IgD-negative memory B cell (primary cell): ENCODE data around the gene STH. TPM values are rescaled to one million over a fixed set of nuclear protein-coding genes. Genes with fewer than 3 reads are reported as not detected.

ENCODE experiments used
- H3K27ac Mint-ChIP-seq, 3 donors: one replicate each; pipeline ENCODE4 v1.8.0; 2020 to 2022; ENCODE audit warnings: mild to moderate bottlenecking in 3 of 3, mixed read lengths in 3 of 3, moderate library complexity in 1 of 3
- H3K27me3 Mint-ChIP-seq: one replicate; pipeline ENCODE4 v1.8.0; 2021; ENCODE audit warnings: mixed read lengths
- H3K36me3 Mint-ChIP-seq: one replicate; pipeline ENCODE4 v1.8.0; 2020; ENCODE audit warnings: mild to moderate bottlenecking, mixed read lengths
- H3K4me1 Mint-ChIP-seq, 3 donors: one replicate each; pipeline ENCODE4 v1.8.0; 2020 to 2022; ENCODE audit warnings: mixed read lengths in 3 of 3, mild to moderate bottlenecking in 1 of 3
- H3K4me3 Mint-ChIP-seq, 4 donors: one replicate each; pipeline ENCODE4 v1.8.0; 2020 to 2022; ENCODE audit warnings: mild to moderate bottlenecking in 4 of 4, mixed read lengths in 4 of 4, moderate library complexity in 3 of 4
- H3K9me3 Mint-ChIP-seq, 3 donors: one replicate each; pipeline ENCODE4 v1.8.0; 2020 to 2021; ENCODE audit warnings: mixed read lengths in 3 of 3, mild to moderate bottlenecking in 1 of 3
- polyA plus RNA-seq: library from polyadenylated mRNA; unstranded; fragments of 300-500 nt; fragmentation: Illumina TruSeq; gene quantifications from one replicate; pipeline ENCODE4 v1.2.3, GENCODE V29; 2021

The STH gene
- polyA plus RNA-seq, 1 donor from 2014 or later = not detected

- Mint-ChIP-seq H3K27ac (peak overlapping the region; percentile 31 to 64 (median 63)), H3K9me3 (no peaks in the 10 kb centered on the region), H3K36me3 (peaks cover 3% of the 10 kb centered on the region), H3K27me3 (peaks cover 1% of the 10 kb centered on the region), H3K4me3 (peak overlapping the region; percentile 10 to 88 (median 60)), H3K4me1 (peaks cover 14 to 21% (median 16%) of the 10 kb centered on the region in 3 donors)
These were observed 24.0 kb upstream of the STH start for GRCh38 chr17:45974916-45975630.

GRCh38 chr17:45975640-45976295 is 23.3 kb upstream of the STH start:
- H3K27me3 Mint-ChIP-seq = peaks cover 1% of the 10 kb centered on the region
- H3K4me1 Mint-ChIP-seq = peaks cover 14 to 21% (median 16%) of the 10 kb centered on the region in 3 donors
- H3K27ac Mint-ChIP-seq = peak overlapping the region; percentile 23 to 63 (median 31)
- peak overlapping the region; percentile 10 to 88 (median 60) for H3K4me3 Mint-ChIP-seq
- H3K36me3 Mint-ChIP-seq = peaks cover 3% of the 10 kb centered on the region
- H3K9me3 Mint-ChIP-seq = no peaks in the 10 kb centered on the region

- H3K27ac Mint-ChIP-seq = peak overlapping the region in 1 of 3 donors; percentile 23
- peak overlapping the region in 1 of 4 donors; percentile 73 for H3K4me3 Mint-ChIP-seq
- peaks cover 3% of the 10 kb centered on the region for H3K36me3 Mint-ChIP-seq
- H3K4me1 Mint-ChIP-seq = peaks cover 14 to 21% (median 16%) of the 10 kb centered on the region in 3 donors
- no peaks in the 10 kb centered on the region for H3K9me3 Mint-ChIP-seq
- H3K27me3 Mint-ChIP-seq = peaks cover 1% of the 10 kb centered on the region
These were observed 22.7 kb upstream of the STH start for GRCh38 chr17:45976391-45976754.

GRCh38 chr17:45976755-45977505 is 22.1 kb upstream of the STH start:
- no peak overlapping the region for H3K4me3 Mint-ChIP-seq
- peak overlapping the region in 1 of 3 donors; percentile 9 for H3K27ac Mint-ChIP-seq
- H3K27me3 Mint-ChIP-seq = peaks cover 1% of the 10 kb centered on the region
- peaks cover 3% of the 10 kb centered on the region for H3K36me3 Mint-ChIP-seq
- H3K4me1 Mint-ChIP-seq = peaks cover 14 to 21% (median 16%) of the 10 kb centered on the region in 3 donors
- H3K9me3 Mint-ChIP-seq = no peaks in the 10 kb centered on the region

- Mint-ChIP-seq H3K4me1 (peaks cover 14 to 21% (median 16%) of the 10 kb centered on the region in 3 donors), H3K27me3 (peaks cover 1% of the 10 kb centered on the region), H3K4me3 (peak overlapping the region in 1 of 4 donors; percentile 22), H3K27ac (no peak overlapping the region), H3K9me3 (no peaks in the 10 kb centered on the region), H3K36me3 (peaks cover 3% of the 10 kb centered on the region)
These were observed 21.6 kb upstream of the STH start for GRCh38 chr17:45977506-45977824.

- H3K9me3 Mint-ChIP-seq = no peaks in the 10 kb centered on the region
- H3K4me3 Mint-ChIP-seq = no peak overlapping the region
- H3K27ac Mint-ChIP-seq = no peak overlapping the region
- H3K4me1 Mint-ChIP-seq = peaks cover 14 to 21% (median 16%) of the 10 kb centered on the region in 3 donors
- peaks cover 1% of the 10 kb centered on the region for H3K27me3 Mint-ChIP-seq
- H3K36me3 Mint-ChIP-seq = peaks cover 3% of the 10 kb centered on the region
These were observed 20.9 kb upstream of the STH start for GRCh38 chr17:45977976-45978626.

GRCh38 chr17:45979137-45979536 is 19.9 kb upstream of the STH start:
- Mint-ChIP-seq H3K4me3 (no peak overlapping the region), H3K27me3 (peaks cover 1% of the 10 kb centered on the region), H3K36me3 (peaks cover 3% of the 10 kb centered on the region), H3K4me1 (peaks cover 14 to 19% (median 16%) of the 10 kb centered on the region in 3 donors), H3K27ac (no peak overlapping the region), H3K9me3 (no peaks in the 10 kb centered on the region)

- Mint-ChIP-seq H3K36me3 (peaks cover 3% of the 10 kb centered on the region), H3K4me3 (no peak overlapping the region), H3K9me3 (no peaks in the 10 kb centered on the region), H3K4me1 (peaks cover 3 to 5% (median 4%) of the 10 kb centered on the region in 3 donors), H3K27me3 (peaks cover 1% of the 10 kb centered on the region), H3K27ac (no peak overlapping the region)
These were observed 18.2 kb upstream of the STH start for GRCh38 chr17:45980855-45981254.

GRCh38 chr17:45981306-45981705 is 17.7 kb upstream of the STH start:
- H3K27ac Mint-ChIP-seq = no peak overlapping the region
- H3K4me3 Mint-ChIP-seq = no peak overlapping the region
- no peaks in the 10 kb centered on the region for H3K27me3 Mint-ChIP-seq
- H3K36me3 Mint-ChIP-seq = peaks cover 3% of the 10 kb centered on the region
- peaks cover 0 to under 1% (median 0%) of the 10 kb centered on the region in 3 donors for H3K4me1 Mint-ChIP-seq
- H3K9me3 Mint-ChIP-seq = no peaks in the 10 kb centered on the region

- no peaks in the 10 kb centered on the region for H3K4me1 Mint-ChIP-seq
- H3K4me3 Mint-ChIP-seq = no peak overlapping the region
- no peak overlapping the region for H3K27ac Mint-ChIP-seq
- H3K9me3 Mint-ChIP-seq = no peaks in the 10 kb centered on the region
- H3K36me3 Mint-ChIP-seq = peaks cover 3% of the 10 kb centered on the region
- H3K27me3 Mint-ChIP-seq = no peaks in the 10 kb centered on the region
These were observed 16.0 kb upstream of the STH start for GRCh38 chr17:45982791-45983613.

GRCh38 chr17:45983614-45984310 is 15.3 kb upstream of the STH start:
- no peak overlapping the region for H3K4me3 Mint-ChIP-seq
- H3K9me3 Mint-ChIP-seq = no peaks in the 10 kb centered on the region
- peaks cover 3% of the 10 kb centered on the region for H3K36me3 Mint-ChIP-seq
- H3K27ac Mint-ChIP-seq = no peak overlapping the region
- H3K27me3 Mint-ChIP-seq = no peaks in the 10 kb centered on the region
- H3K4me1 Mint-ChIP-seq = no peaks in the 10 kb centered on the region

- no peaks in the 10 kb centered on the region for H3K4me1 Mint-ChIP-seq
- no peak overlapping the region for H3K27ac Mint-ChIP-seq
- H3K4me3 Mint-ChIP-seq = no peak overlapping the region
- peaks cover 3% of the 10 kb centered on the region for H3K36me3 Mint-ChIP-seq
- H3K9me3 Mint-ChIP-seq = no peaks in the 10 kb centered on the region
- H3K27me3 Mint-ChIP-seq = no peaks in the 10 kb centered on the region
These were observed 14.7 kb upstream of the STH start for GRCh38 chr17:45984368-45984767.

- Mint-ChIP-seq H3K4me1 (peaks cover 0 to 3% (median 0%) of the 10 kb centered on the region in 3 donors), H3K27me3 (no peaks in the 10 kb centered on the region), H3K36me3 (no peaks in the 10 kb centered on the region), H3K27ac (no peak overlapping the region), H3K9me3 (no peaks in the 10 kb centered on the region), H3K4me3 (no peak overlapping the region)
These were observed 13.6 kb upstream of the STH start for GRCh38 chr17:45985447-45985846.

- Mint-ChIP-seq H3K4me3 (no peak overlapping the region), H3K27me3 (no peaks in the 10 kb centered on the region), H3K4me1 (peaks cover 0 to 3% (median 0%) of the 10 kb centered on the region in 3 donors), H3K36me3 (no peaks in the 10 kb centered on the region), H3K27ac (no peak overlapping the region), H3K9me3 (no peaks in the 10 kb centered on the region)
These were observed 13.0 kb upstream of the STH start for GRCh38 chr17:45986056-45986455.
